IPS-18c (cell line): Measurements from ENCODE around the gene C19orf33.

Source experiments
- H3K4me3 ChIP-seq: 2 replicates; pipeline ENCODE4 v1.7.0; 2013; ENCODE audit warnings: low read depth, mild to moderate bottlenecking, low read length, moderate library complexity; ENCODE audit not compliant: insufficient read depth
- H3K9me3 ChIP-seq: one replicate; pipeline ENCODE4 v1.6.1; 2013; ENCODE audit warnings: mild to moderate bottlenecking, low read length, moderate library complexity; ENCODE audit not compliant: control insufficient read depth, insufficient read depth

C19orf33 gene

DNA sequence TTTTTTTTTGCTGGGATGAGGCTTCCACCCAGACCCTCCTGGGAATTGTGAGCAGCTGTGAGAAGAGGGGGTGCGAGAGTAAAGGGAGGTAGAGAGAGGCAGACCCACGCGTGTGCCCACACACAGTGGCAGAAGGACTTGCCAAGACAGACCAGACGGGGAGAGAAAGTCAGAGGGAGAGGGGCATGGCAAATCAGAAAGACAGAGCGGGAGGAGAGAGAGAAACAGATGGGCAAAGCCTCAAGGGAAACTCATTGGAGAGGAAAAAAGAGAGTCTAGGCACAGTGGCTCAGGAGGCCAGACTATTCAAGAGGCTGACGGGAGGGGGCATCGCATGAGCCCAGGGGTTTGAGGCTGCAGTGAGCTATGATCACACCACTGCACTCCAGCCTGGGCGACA, 48.6 kb downstream of the C19orf33 start:
- Histone ChIP-seq H3K9me3 (no peaks in the 10 kb centered on the region), H3K4me3 (no peak overlapping the region)
